H1 (cell line): ENCODE data around the gene SLC19A1. TPM values are rescaled to one million over a fixed set of nuclear protein-coding genes. Genes with fewer than 3 reads are reported as not detected.

ENCODE experiments used
- CTCF ChIA-PET: fragments of 300-600 bp; sonication (Branson Sonifier 250); formaldehyde crosslinking; loops from one replicate; lab custom pipeline; 2021; ENCODE audit not compliant: partially characterized antibody; lab: Charles Lee
- POLR2A ChIA-PET: fragments of 300-600 bp; sonication (Branson Sonifier 250); formaldehyde crosslinking; loops from one replicate; lab custom pipeline; 2021; ENCODE audit warnings: inconsistent platforms; ENCODE audit not compliant: partially characterized antibody; lab: Charles Lee
- DNase-seq, 2 experiments: peaks; one replicate each; pipeline versions ENCODE4 v3.0.0 to v3.0.0-alpha.2; 2010 to 2022; ENCODE audit warnings: low spot score in 2 of 2, low read depth in 1 of 2, mixed read lengths in 1 of 2
- FAIRE-seq: peaks from 2 replicates; lab custom pipeline; 2011; peaks lifted over from hg19 to GRCh38; lab: Jason Lieb, UNC
- H2AFZ ChIP-seq: 2 replicates; pipeline ENCODE4 v1.8.1; 2012; ENCODE audit warnings: low read length, inconsistent platforms
- H2AK5ac ChIP-seq: 2 replicates; pipeline ENCODE4 v1.6.1; 2013; ENCODE audit warnings: low read depth, low read length
- H2BK120ac ChIP-seq: replicated peaks from 2 replicates; pipeline ENCODE3; 2013; ENCODE audit warnings: low read depth, low read length, inconsistent platforms
- H2BK12ac ChIP-seq: 2 replicates; pipeline ENCODE4 v1.6.1; 2013; ENCODE audit warnings: low read depth, low read length
- H2BK15ac ChIP-seq: 2 replicates; pipeline ENCODE4 v1.6.1; 2013; ENCODE audit warnings: low read length
- H2BK20ac ChIP-seq: 2 replicates; pipeline ENCODE4 v1.6.1; 2013; ENCODE audit warnings: low read length
- H2BK5ac ChIP-seq: 2 replicates; pipeline ENCODE4 v1.6.1; 2013; ENCODE audit warnings: low read depth, low read length
- H3K14ac ChIP-seq: 2 replicates; pipeline ENCODE4 v1.6.1; 2013; ENCODE audit warnings: inconsistent platforms; ENCODE audit not compliant: insufficient read length
- H3K18ac ChIP-seq: 2 replicates; pipeline ENCODE4 v1.6.1; 2013; ENCODE audit warnings: low read length; ENCODE audit errors: extremely low read depth
- H3K23ac ChIP-seq: 2 replicates; pipeline ENCODE4 v1.6.1; 2013; ENCODE audit warnings: inconsistent platforms; ENCODE audit not compliant: insufficient read length
- H3K23me2 ChIP-seq: 2 replicates; pipeline ENCODE4 v1.6.1; 2013; ENCODE audit warnings: low read depth, low read length
- H3K27ac ChIP-seq: 2 replicates; pipeline ENCODE4 v1.6.1; 2011; ENCODE audit warnings: low read depth, low read length, inconsistent platforms
- H3K27me3 ChIP-seq, 4 experiments: replicated peaks in 1 of 4; 1 replicate in 1 of 4; 2 replicates in 3 of 4; pipeline versions ENCODE4 v1.6.1 to v1.8.1; 2011 to 2013; ENCODE audit warnings: low read length in 3 of 4, mild to moderate bottlenecking in 3 of 4, inconsistent platforms in 2 of 4, mixed read lengths in 2 of 4, moderate library complexity in 1 of 4; ENCODE audit not compliant: control insufficient read depth in 3 of 4, insufficient read depth in 3 of 4; ENCODE audit errors: extremely low read depth in 1 of 4
- H3K36me3 ChIP-seq, 4 experiments: 2 replicates each; pipeline versions ENCODE4 v1.6.1 to v1.8.1; 2011 to 2013; ENCODE audit warnings: mild to moderate bottlenecking in 4 of 4, low read length in 3 of 4, moderate library complexity in 2 of 4, control low read depth in 1 of 4, inconsistent platforms in 1 of 4; ENCODE audit not compliant: insufficient read depth in 4 of 4, control insufficient read depth in 2 of 4
- H3K4ac ChIP-seq: replicated peaks from 2 replicates; pipeline ENCODE3; 2013; ENCODE audit warnings: low read length, low read depth, mixed read lengths, inconsistent platforms; ENCODE audit not compliant: insufficient read length
- H3K4me1 ChIP-seq, 4 experiments: replicated peaks in 1 of 4; 1 replicate in 1 of 4; 2 replicates in 3 of 4; pipeline versions ENCODE4 v1.6.1 to v1.8.1; 2011 to 2013; ENCODE audit warnings: low read length in 3 of 4, inconsistent platforms in 2 of 4, mixed read lengths in 1 of 4; ENCODE audit not compliant: insufficient read depth in 4 of 4, control insufficient read depth in 3 of 4
- H3K4me2 ChIP-seq, 2 experiments: 2 replicates each; pipeline versions ENCODE4 v1.6.1 to v1.8.1; 2011 to 2013; ENCODE audit warnings: low read depth in 2 of 2, low read length in 2 of 2, control low read depth in 1 of 2, inconsistent platforms in 1 of 2, mild to moderate bottlenecking in 1 of 2; ENCODE audit not compliant: insufficient read depth in 1 of 2
- H3K4me3 ChIP-seq, 4 experiments: fragments of 200-600, 300-600 bp in 1 of 4; sonication (generic), shearing (Covaris generic), sonication (Bioruptor Twin) in 1 of 4; 2 replicates each; pipeline versions ENCODE4 v1.5.1 to v1.8.1; 2011 to 2016; ENCODE audit warnings: low read length in 4 of 4, low read depth in 3 of 4, control low read depth in 2 of 4, inconsistent platforms in 2 of 4, mild to moderate bottlenecking in 2 of 4, mixed read lengths in 1 of 4, moderate library complexity in 1 of 4; ENCODE audit not compliant: insufficient read depth in 2 of 4; ENCODE audit errors: extremely low read depth in 1 of 4
- H3K56ac ChIP-seq: replicated peaks from 2 replicates; pipeline ENCODE3; 2013; ENCODE audit warnings: low read depth, mild to moderate bottlenecking, mixed read lengths, low read length, inconsistent platforms; ENCODE audit not compliant: insufficient read length
- H3K79me1 ChIP-seq: 2 replicates; pipeline ENCODE4 v1.6.1; 2013; ENCODE audit warnings: low read depth, low read length, control low read depth
- H3K79me2 ChIP-seq, 2 experiments: 2 replicates each; pipeline versions ENCODE4 v1.6.1 to v1.8.1; 2012 to 2013; ENCODE audit warnings: low read length in 2 of 2, mild to moderate bottlenecking in 2 of 2, inconsistent platforms in 1 of 2; ENCODE audit not compliant: insufficient read depth in 2 of 2, control insufficient read depth in 1 of 2
- H3K9ac ChIP-seq, 4 experiments: replicated peaks in 1 of 4; 1 replicate in 1 of 4; 2 replicates in 3 of 4; pipeline versions ENCODE4 v1.6.1 to v1.8.1; 2011 to 2013; ENCODE audit warnings: low read depth in 3 of 4, low read length in 3 of 4, control low read depth in 2 of 4, mild to moderate bottlenecking in 2 of 4, moderate library complexity in 2 of 4, inconsistent platforms in 1 of 4; ENCODE audit errors: extremely low read depth in 1 of 4
- H3K9me3 ChIP-seq, 2 experiments: 2 replicates each; pipeline versions ENCODE4 v1.6.1 to v1.8.1; 2012 to 2013; ENCODE audit warnings: mild to moderate bottlenecking in 2 of 2, moderate library complexity in 2 of 2, control low read depth in 1 of 2, inconsistent platforms in 1 of 2, low read depth in 1 of 2, low read length in 1 of 2, mixed read lengths in 1 of 2; ENCODE audit not compliant: insufficient read depth in 2 of 2
- H4K20me1 ChIP-seq, 2 experiments: replicated peaks in 1 of 2; 2 replicates each; pipeline versions ENCODE3 to v1.8.1; 2011 to 2013; ENCODE audit warnings: inconsistent platforms in 2 of 2, low read length in 2 of 2, mild to moderate bottlenecking in 1 of 2; ENCODE audit not compliant: insufficient read depth in 2 of 2, control insufficient read depth in 1 of 2
- H4K5ac ChIP-seq: 2 replicates; pipeline ENCODE4 v1.6.1; 2013; ENCODE audit warnings: low read length, low read depth, mixed read lengths, inconsistent platforms; ENCODE audit not compliant: insufficient read length
- H4K8ac ChIP-seq: 2 replicates; pipeline ENCODE4 v1.8.0; 2013; ENCODE audit warnings: mild to moderate bottlenecking, moderate library complexity, low read length, inconsistent platforms; ENCODE audit not compliant: insufficient read depth; ENCODE audit errors: extremely low read depth
- H4K91ac ChIP-seq: replicated peaks from 2 replicates; pipeline ENCODE3; 2013; ENCODE audit warnings: low read length, mixed read lengths, inconsistent platforms; ENCODE audit not compliant: insufficient read length
- BACH1 ChIP-seq: IDR thresholded peaks from 2 replicates; pipeline ENCODE4 v1.6.1; 2012; ENCODE audit warnings: low read length, improper control_type of control experiment
- CBX8 ChIP-seq: fragments of 300-800, 300-1000 bp; sonication (generic); IDR thresholded peaks from 2 replicates; pipeline ENCODE4 v1.7.1; 2016; ENCODE audit warnings: low read depth, low read length, borderline replicate concordance
- CREB1 ChIP-seq: IDR thresholded peaks from 2 replicates; pipeline ENCODE4 v1.6.1; 2012; ENCODE audit warnings: inconsistent platforms
- CTCF ChIP-seq, 3 experiments: IDR thresholded peaks; 1 replicate in 2 of 3; 2 replicates in 1 of 3; pipeline versions ENCODE4 v1.5.1 to v1.6.1; 2011; ENCODE audit warnings: low read length in 3 of 3, mild to moderate bottlenecking in 3 of 3, inconsistent platforms in 2 of 3, low read depth in 1 of 3, moderate library complexity in 1 of 3; ENCODE audit not compliant: insufficient read depth in 1 of 3; ENCODE audit errors: control extremely low read depth in 1 of 3
- GABPA ChIP-seq: IDR thresholded peaks from 2 replicates; pipeline ENCODE4 v1.6.1; 2011; ENCODE audit warnings: mild to moderate bottlenecking, low read length, moderate library complexity, borderline replicate concordance; ENCODE audit not compliant: insufficient read depth
- RAD21 ChIP-seq, 2 experiments: IDR thresholded peaks in 1 of 2; conservative IDR thresholded peaks in 1 of 2; 2 replicates each; pipeline ENCODE4 v1.6.1; 2011; ENCODE audit warnings: low read depth in 2 of 2, low read length in 2 of 2, improper control_type of control experiment in 1 of 2, inconsistent platforms in 1 of 2, mild to moderate bottlenecking in 1 of 2, moderate library complexity in 1 of 2
- SRF ChIP-seq: IDR thresholded peaks from 2 replicates; pipeline ENCODE4 v1.6.1; 2011; ENCODE audit warnings: mild to moderate bottlenecking, low read depth, low read length, moderate library complexity
- YY1 ChIP-seq: IDR thresholded peaks from 2 replicates; pipeline ENCODE4 v1.6.1; 2011; ENCODE audit warnings: low read depth, mild to moderate bottlenecking, low read length
- WGBS, 2 experiments: shearing (Covaris generic) in 1 of 2; methylation state at CpG; one replicate each; pipeline versions ENCODE4 v1.1.6 to v1.1.7; 2013 to 2015; ENCODE audit warnings: low lambda C conversion rate in 2 of 2, mixed read lengths in 2 of 2, inconsistent platforms in 1 of 2, low coverage in 1 of 2, missing lambda C conversion rate in 1 of 2; ENCODE audit not compliant: insufficient replicate concordance in 2 of 2, insufficient coverage in 1 of 2, insufficient read length in 1 of 2; ENCODE audit errors: extremely low coverage in 1 of 2, missing lambda C conversion rate in 1 of 2; 5-methylcytosine and 5-hydroxymethylcytosine counted together
- polyA plus RNA-seq, 7 experiments: library from polyadenylated mRNA; depleted of rRNA in 3 of 7; stranded (reverse) in 5 of 7; unstranded in 2 of 7; fragments of >200 nt in 5 of 7; fragments of 200-250 nt in 2 of 7; gene quantifications; 1 replicate in 5 of 7; 2 replicates in 1 of 7; 4 replicates in 1 of 7; pipeline versions ENCODE4 v1.2.1 to v1.2.3, GENCODE V29; 2011 to 2013; ENCODE audit warnings: missing spikeins in 2 of 7, mixed read lengths in 2 of 7
- total RNA-seq: library from RNA; stranded (reverse); fragmentation: NEBNext Ultra II Directional; extraction: Animal tissue kit (Norgen Biotek cat#: 25700); gene quantifications from 2 replicates; pipeline ENCODE4 v1.2.1, GENCODE V29; 2021

SLC19A1 gene
- total and polyA plus RNA-seq, 2 of the 8 experiments (the other 6 are each of a cell fraction or from before 2014, with no cell fraction given) = 31.6 to 43.8 TPM

DNA sequence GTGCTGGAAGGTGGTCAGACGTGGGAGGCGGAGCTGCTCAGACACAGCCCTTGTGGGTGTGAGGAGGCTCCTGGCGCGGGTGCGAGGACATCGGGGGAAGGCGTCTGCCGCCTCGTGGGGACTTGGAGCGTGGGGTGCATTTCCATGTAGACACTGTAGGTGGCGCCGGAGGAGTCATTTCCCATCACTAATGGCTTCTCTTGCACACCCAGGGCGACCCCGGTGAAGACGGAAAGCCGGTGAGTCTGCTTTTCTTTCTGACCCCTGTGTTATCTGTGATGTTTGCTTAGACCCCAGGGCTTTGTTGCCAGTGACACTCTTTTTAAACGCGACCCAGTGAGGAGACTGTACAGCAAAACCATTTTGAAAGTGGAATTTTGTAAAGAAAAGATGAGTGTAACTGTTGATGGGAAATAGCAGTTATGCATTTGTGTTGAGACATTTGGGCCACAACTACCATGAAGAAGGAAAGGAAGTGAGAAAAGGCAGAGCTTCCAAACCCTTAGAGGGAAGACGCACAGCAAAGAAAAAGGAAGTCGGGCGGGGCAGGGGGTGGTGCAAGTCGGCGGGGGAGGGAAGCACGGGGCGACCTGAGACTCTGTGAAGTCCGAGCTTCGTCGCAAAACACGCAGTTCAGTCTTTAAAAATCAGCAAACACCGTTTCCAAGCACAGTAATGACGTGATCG is 64.0 kb downstream of the SLC19A1 start:
- no peak overlapping the region for H3K4me3 ChIP-seq
- H3K14ac ChIP-seq = no peak overlapping the region
- DNase-seq = peak; percentile 49 to 90
- H2BK12ac ChIP-seq = no peak overlapping the region
- H2BK15ac ChIP-seq = no peak overlapping the region
- H3K79me1 ChIP-seq = peaks cover 3% of the 10 kb centered on the region; the same call in 1 of the 2 replicates
- H2BK120ac ChIP-seq = no peak overlapping the region
- no peak overlapping the region for H4K91ac ChIP-seq
- H3K4me1 ChIP-seq = no peaks in the 10 kb centered on the region
- no peak overlapping the region for H2BK20ac ChIP-seq
- POLR2A ChIA-PET = interaction anchor here (1.6 kb wide), 1 partner anchor 9 kb away, joined by 5 read pairs; no protein-coding TSS in a partner anchor
- no peak overlapping the region for H2BK5ac ChIP-seq
- no peak overlapping the region for H2AFZ ChIP-seq
- H3K27ac ChIP-seq = no peak overlapping the region
- 0 out of 2 replicates have a peak overlapping the region, but pooled peaks have one; percentile 43 for H4K8ac ChIP-seq
- H3K23me2 ChIP-seq = peaks cover 10% of the 10 kb centered on the region
- no peaks in the 10 kb centered on the region; a peak in 1 of 4 replicates for H3K79me2 ChIP-seq
- no peak overlapping the region for H3K23ac ChIP-seq
- peaks cover 10 to 24% of the 10 kb centered on the region in 2 experiments for H4K20me1 ChIP-seq
- no peak overlapping the region for H3K4me2 ChIP-seq
- H4K5ac ChIP-seq = no peak overlapping the region
- no peak overlapping the region for H2AK5ac ChIP-seq
- no peak overlapping the region for H3K9ac ChIP-seq
- H3K36me3 ChIP-seq = peaks cover 9 to 82% (median 49%) of the 10 kb centered on the region in 4 experiments
- TF ChIP-seq BACH1 = peak; percentile 33; the same call in 1 of the 2 replicates
- peak; percentile 46 to 56 for TF ChIP-seq RAD21 (IDR thresholded peaks at IDR 0.05 in 1 of 2, conservative IDR thresholded peaks at IDR 0.05 in 1 of 2; ENCODE audit: low read depth in 2 of 2, low read length in 2 of 2)
- TF ChIP-seq GABPA = peak; percentile 70; the same call in 1 of the 2 replicates
- 0 out of 2 replicates have a peak, but pooled peaks have one; percentile 17 for TF ChIP-seq CREB1
- no peak for TF ChIP-seq CBX8
- TF ChIP-seq YY1 = peak; percentile 82; the same call in 1 of the 2 replicates
- TF ChIP-seq CTCF (IDR thresholded peaks at IDR 0.05; ENCODE audit: control extremely low read depth in 1 of 3, insufficient read depth in 1 of 3, low read depth in 1 of 3, low read length in 3 of 3) = peak in 2 of 3 experiments; percentile 73 to 87; a peak in 3 of 4 replicates
- TF ChIP-seq SRF = no peak
- TF ChIP-seq, all 59 proteins: peak for 6
- CTCF ChIA-PET = interaction anchor here (0.6 to 2.2 kb wide), 10 partner anchors 9 to 224 kb away, joined by 3 to 5 read pairs (median 3); no protein-coding TSS in a partner anchor
- WGBS, 2 experiments = 82% methylated on average over 21 of the region's 32 CpGs; no CpG with 5 or more reads in 1 of the 2 experiments
- Histone ChIP-seq H3K9me3 (peaks cover 3 to 4% of the 10 kb centered on the region in 2 experiments; a peak in 2 of 4 replicates), H3K4ac (no peak overlapping the region), H3K18ac (no peak overlapping the region), H3K27me3 (no peaks in the 10 kb centered on the region), H3K56ac (no peak overlapping the region)
- FAIRE-seq = peak; percentile 42
